Adrenal gland (tissue), 12 donors: ENCODE measurements around the gene ZFHX2. TPM values are rescaled to one million over a fixed set of nuclear protein-coding genes. Genes with fewer than 3 reads are reported as not detected.
A peak's percentile ranks its signal among the peaks of the same experiment; 100 is the strongest.

Source experiments
- DNase-seq, 7 donors: peaks; one replicate each; pipeline ENCODE4 v3.0.0-alpha.2; 2019 to 2020
- H3K27ac ChIP-seq, 5 donors: fragments of 200-600 bp; sonication (generic) in 4 of 5; 1 replicate in 3 of 5; 2 replicates in 2 of 5; pipeline versions ENCODE4 v1.5.1 to v1.8.0; 2016 to 2020; ENCODE audit warnings: mild to moderate bottlenecking in 1 of 5
- H3K27me3 ChIP-seq: fragments of 200-600 bp; 2 replicates; pipeline ENCODE4 v1.8.0; 2021
- H3K36me3 ChIP-seq, 2 donors: fragments of 200-600 bp; replicated peaks in 1 of 2; 1 replicate in 1 of 2; 2 replicates in 1 of 2; pipeline versions ENCODE4 v1.5.1 to v1.8.0; 2018 to 2022
- H3K4me1 ChIP-seq, 2 donors: fragments of 200-600 bp; replicated peaks in 1 of 2; 1 replicate in 1 of 2; 2 replicates in 1 of 2; pipeline versions ENCODE4 v1.5.1 to v1.8.0; 2018 to 2021
- H3K4me3 ChIP-seq, 4 donors: fragments of 200-600 bp; sonication (generic) in 3 of 4; one replicate each; pipeline ENCODE4 v1.5.1; 2016 to 2018
- H3K9me3 ChIP-seq, 3 donors: fragments of 200-600 bp; sonication (generic) in 1 of 3; replicated peaks in 1 of 3; 1 replicate in 2 of 3; 2 replicates in 1 of 3; pipeline versions ENCODE4 v1.5.1 to v1.8.0; 2016 to 2021
- POLR2A ChIP-seq, 2 donors: fragments of 450-650 bp; IDR thresholded peaks; one replicate each; pipeline ENCODE4 v1.6.1; 2017; ENCODE audit warnings: antibody characterized with exemption in 2 of 2, mild to moderate bottlenecking in 2 of 2, moderate library complexity in 1 of 2
- WGBS, 4 donors: extraction: QIAGEN DNeasy Blood & Tissue Kit in 2 of 4; methylation state at CpG; one replicate each; pipeline versions ENCODE4 v1.1.5 to v1.1.7; 2013 to 2017; 5-methylcytosine and 5-hydroxymethylcytosine counted together
- intact Hi-C, 2 donors: fragments of 100-400 bp; cut with DNase I; formaldehyde crosslinking; loops; one replicate each; pipeline versions ENCODE4 v1.14.1 to v1.15.0; 2022 to 2023
- polyA plus RNA-seq, 3 donors: library from polyadenylated mRNA; stranded (reverse); fragments of 200-250 nt in 2 of 3; fragments of 350-450 nt in 1 of 3; fragmentation: Illumina TruSeq in 1 of 3; extraction: RNeasy Lipid Tissue Mini Kit (QIAGEN cat#74804) in 1 of 3; gene quantifications; one replicate each; pipeline ENCODE4 v1.2.3, GENCODE V29; 2013 to 2014
- total RNA-seq, 9 donors: library from RNA; depleted of rRNA in 4 of 9; stranded (reverse); fragments of >200 nt in 4 of 9; fragments of 120-200 nt in 1 of 9; fragmentation: NEBNext Ultra II Directional in 1 of 9; extraction: Animal tissue kit (Norgen Biotek cat#: 25700) in 1 of 9; gene quantifications; one replicate each; pipeline versions ENCODE4 v1.1.0 to v1.2.4, GENCODE V29; 2013 to 2023
- TF ChIP-seq, protein P1 (sequence below), 6 experiments: fragments of 450-650 bp in 4 of 6; fragments of 200-600 bp in 2 of 6; sonication (generic) in 1 of 6; IDR thresholded peaks; 1 replicate in 5 of 6; 2 replicates in 1 of 6; pipeline versions ENCODE4 v1.5.1 to v1.8.0; 2016 to 2021; ENCODE audit warnings: antibody characterized with exemption in 6 of 6, mild to moderate bottlenecking in 2 of 6, moderate library complexity in 1 of 6
- donor health status: healthy with polysubstance abuse.
- donor health status: Bipolar disorder and iron deficiency.
- donor health status: DM: yes; HTN: yes; CAD: no.
- donor health status: DM: no; HTN: no; CAD: no.
- donor health status: DM: no; HTN: no; CAD: no.
- donor health status: DM: yes; HTN: yes; CAD: no.

ZFHX2 gene
- total and polyA plus RNA-seq, 12 donors: 0.54 to 9.7 (median 2.3) TPM

DNA sequence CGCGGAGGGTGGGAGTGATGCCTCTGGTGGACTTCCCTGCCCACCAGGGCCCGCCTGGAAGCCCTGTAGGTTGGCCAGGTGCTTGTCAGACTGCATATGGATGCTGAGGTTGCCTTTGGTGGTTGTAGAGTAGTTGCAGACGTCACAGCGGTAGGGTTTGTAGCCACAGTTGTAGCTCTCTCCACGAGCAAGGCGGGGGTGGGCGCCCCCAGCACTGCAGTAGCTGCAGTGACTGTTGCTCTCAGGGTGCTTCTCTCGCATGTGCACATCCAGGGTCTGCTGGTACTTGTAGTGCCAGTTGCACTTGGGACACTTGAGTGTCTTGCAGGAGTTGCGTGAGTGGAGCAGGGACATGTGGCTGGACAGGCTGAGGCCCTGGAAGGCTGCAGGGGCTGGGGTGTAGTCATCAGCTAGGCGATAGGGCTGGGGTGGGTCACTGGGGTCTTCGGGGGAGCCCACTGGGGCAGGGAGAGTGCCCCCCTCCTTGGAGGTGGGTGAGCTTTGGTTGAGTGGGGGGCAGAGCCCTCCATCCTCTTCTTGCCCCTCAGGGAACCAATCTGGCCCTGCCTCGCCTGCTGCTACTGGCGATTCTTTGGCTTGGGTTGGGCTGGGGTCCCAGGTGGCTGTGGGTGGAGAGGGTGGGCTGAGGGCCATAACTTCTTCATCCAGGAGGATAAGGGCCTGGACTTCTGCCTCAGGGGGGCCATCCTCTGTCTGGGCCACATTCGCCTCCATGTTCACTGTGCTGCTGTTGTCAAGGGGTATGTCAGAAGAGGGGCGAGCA, 17.7 kb downstream of the ZFHX2 start:
- TF ChIP-seq POLR2A (IDR thresholded peaks at IDR 0.05): no peak
- TF ChIP-seq, protein P1, sequence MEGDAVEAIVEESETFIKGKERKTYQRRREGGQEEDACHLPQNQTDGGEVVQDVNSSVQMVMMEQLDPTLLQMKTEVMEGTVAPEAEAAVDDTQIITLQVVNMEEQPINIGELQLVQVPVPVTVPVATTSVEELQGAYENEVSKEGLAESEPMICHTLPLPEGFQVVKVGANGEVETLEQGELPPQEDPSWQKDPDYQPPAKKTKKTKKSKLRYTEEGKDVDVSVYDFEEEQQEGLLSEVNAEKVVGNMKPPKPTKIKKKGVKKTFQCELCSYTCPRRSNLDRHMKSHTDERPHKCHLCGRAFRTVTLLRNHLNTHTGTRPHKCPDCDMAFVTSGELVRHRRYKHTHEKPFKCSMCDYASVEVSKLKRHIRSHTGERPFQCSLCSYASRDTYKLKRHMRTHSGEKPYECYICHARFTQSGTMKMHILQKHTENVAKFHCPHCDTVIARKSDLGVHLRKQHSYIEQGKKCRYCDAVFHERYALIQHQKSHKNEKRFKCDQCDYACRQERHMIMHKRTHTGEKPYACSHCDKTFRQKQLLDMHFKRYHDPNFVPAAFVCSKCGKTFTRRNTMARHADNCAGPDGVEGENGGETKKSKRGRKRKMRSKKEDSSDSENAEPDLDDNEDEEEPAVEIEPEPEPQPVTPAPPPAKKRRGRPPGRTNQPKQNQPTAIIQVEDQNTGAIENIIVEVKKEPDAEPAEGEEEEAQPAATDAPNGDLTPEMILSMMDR (IDR thresholded peaks at IDR 0.05): no peak
- no peak overlapping the region for H3K4me3 ChIP-seq
- no peaks in the 10 kb centered on the region for H3K9me3 ChIP-seq
- no peaks in the 10 kb centered on the region for H3K36me3 ChIP-seq
- intact Hi-C loops: no loop called here
- DNase-seq: no peak
- 88 to 95% (median 92%) methylated on average over 6 to 16 of the region's 16 CpGs for WGBS, 4 donors
- no peaks in the 10 kb centered on the region for H3K27me3 ChIP-seq
- H3K27ac ChIP-seq: no peak overlapping the region
- no peaks in the 10 kb centered on the region for H3K4me1 ChIP-seq

DNA sequence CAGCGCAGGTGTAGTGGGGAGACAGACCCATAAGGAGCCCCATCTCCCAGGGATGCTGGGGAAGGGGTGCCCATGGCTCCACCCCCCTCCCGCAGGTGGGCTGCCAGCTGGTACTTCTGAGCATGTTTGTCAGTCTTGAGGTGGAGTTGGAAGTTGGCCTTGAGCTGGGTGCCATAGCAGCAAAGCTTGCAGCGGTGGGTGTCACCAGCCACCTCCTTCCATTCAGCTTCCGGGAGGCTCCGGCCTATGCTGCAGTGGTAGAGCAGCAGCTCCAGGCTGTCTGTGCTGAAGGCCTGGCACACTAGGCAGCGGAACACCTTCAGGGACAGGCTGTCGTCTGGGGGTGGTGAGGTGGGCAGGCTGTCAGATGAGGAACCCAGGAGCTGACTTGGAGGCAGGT, 18.9 kb downstream of the ZFHX2 start:
- H3K9me3 ChIP-seq: no peaks in the 10 kb centered on the region
- H3K27me3 ChIP-seq: no peaks in the 10 kb centered on the region
- no peaks in the 10 kb centered on the region for H3K36me3 ChIP-seq
- TF ChIP-seq, protein P1 (IDR thresholded peaks at IDR 0.05): no peak
- TF ChIP-seq POLR2A (IDR thresholded peaks at IDR 0.05): no peak
- DNase-seq: no peak
- WGBS, 4 donors: 92 to 94% (median 93%) methylated on average over 5 to 7 of the region's 7 CpGs
- no peak overlapping the region for H3K4me3 ChIP-seq
- intact Hi-C loops: no loop called here
- H3K4me1 ChIP-seq: no peaks in the 10 kb centered on the region
- no peak overlapping the region for H3K27ac ChIP-seq

DNA sequence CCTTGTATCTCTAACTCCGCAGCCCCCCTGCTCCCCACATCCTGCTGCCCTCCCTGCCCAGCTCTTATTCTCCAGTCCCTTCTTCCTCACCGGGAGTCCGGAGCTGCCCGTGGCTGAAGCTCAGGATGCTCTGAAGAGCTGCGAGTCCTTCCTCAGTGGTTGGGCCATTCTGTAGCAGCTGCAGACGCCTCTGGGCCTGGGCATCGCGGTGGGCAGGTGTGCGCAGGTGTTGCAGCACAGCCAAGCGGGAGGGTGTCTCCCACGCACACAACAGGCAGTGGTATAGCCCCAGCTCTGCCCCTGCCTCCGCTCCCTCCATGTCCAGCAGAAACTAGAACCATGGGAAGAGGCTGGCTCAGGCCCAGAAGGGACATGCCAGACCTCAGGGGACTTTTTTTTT, 20.2 kb downstream of the ZFHX2 start:
- Histone ChIP-seq H3K4me3 (no peak overlapping the region), H3K27ac (peak overlapping the region in 1 of 5 donors; percentile 73), H3K4me1 (no peaks in the 10 kb centered on the region), H3K36me3 (no peaks in the 10 kb centered on the region), H3K27me3 (no peaks in the 10 kb centered on the region), H3K9me3 (no peaks in the 10 kb centered on the region)
- intact Hi-C loops: no loop called here
- DNase-seq: no peak
- TF ChIP-seq POLR2A (IDR thresholded peaks at IDR 0.05): no peak
- TF ChIP-seq, protein P1 (IDR thresholded peaks at IDR 0.05): no peak
- 82 to 93% (median 90%) methylated on average over 11 to 12 of the region's 12 CpGs for WGBS, 4 donors

DNA sequence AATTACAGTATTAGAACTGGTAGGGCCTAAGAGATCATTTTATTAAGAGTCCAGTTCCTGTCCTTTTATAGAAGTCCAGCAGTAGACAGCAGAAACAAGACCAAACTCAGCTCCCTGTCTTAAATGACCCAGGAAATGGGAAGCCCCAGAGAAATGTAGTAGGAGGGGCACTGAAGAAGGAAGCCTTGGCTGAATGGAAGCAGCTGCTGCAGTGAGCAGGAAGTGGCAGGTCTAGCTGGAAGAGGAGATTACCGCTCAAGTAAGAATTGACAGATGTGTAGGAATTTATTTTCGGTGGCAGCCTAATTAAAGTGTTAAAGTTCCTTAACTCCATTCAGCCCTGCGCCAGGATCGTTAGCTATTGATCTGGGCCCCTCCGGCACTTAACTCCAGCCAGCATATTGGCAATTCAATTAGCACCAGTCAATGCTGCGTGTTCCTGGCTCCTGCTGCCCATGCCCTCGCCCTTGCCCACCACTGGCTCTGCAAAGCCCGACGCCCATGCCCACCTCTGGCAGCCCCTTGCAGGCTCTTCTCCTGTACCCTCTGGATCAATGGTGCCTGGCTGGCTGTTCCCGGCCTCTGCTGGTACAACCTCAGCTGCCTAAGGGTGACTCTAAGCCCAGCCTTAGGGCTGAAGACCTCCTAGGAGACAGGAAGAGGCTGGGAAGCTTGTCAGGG, 21.1 kb downstream of the ZFHX2 start:
- H3K4me1 ChIP-seq: no peaks in the 10 kb centered on the region
- H3K9me3 ChIP-seq: no peaks in the 10 kb centered on the region
- no peak for TF ChIP-seq POLR2A (IDR thresholded peaks at IDR 0.05)
- TF ChIP-seq, protein P1 (IDR thresholded peaks at IDR 0.05): no peak
- H3K36me3 ChIP-seq: no peaks in the 10 kb centered on the region
- H3K27ac ChIP-seq: peak overlapping the region in 2 of 5 donors; percentile 26 to 73
- H3K4me3 ChIP-seq: no peak overlapping the region
- intact Hi-C loops: no loop called here
- 75 to 83% (median 81%) methylated on average over 9 to 10 of the region's 10 CpGs for WGBS, 4 donors
- no peaks in the 10 kb centered on the region for H3K27me3 ChIP-seq
- no peak for DNase-seq
